ENCODE data around the gene TRIM29.
"Not testable (repeated sequence)": the region's sequence is repeated elsewhere in the genome, so short reads cannot be mapped to it uniquely, and the experiment has no call there.

The TRIM29 gene

DNA sequence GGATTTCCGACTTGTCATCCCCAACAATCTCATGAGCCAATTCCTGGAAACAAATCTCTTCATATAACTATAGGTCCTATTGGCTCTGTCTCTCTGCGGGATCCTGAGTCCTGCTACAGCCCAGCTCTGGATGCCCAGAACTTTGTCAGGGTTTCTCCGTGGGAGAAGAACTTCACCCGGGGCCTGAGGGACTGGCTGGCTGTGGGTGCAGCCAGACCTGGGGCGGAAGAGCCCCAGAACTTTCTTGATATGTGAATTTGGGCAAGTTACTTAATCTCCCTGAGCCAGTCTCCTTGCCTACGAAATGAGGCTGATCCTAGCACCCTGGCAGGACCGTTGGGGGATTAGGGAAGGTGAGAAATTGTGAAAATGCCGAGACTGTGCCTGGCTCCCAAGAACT, 6.6 kb upstream of the TRIM29 start:
- Histone ChIP-seq H3K27ac (ENCODE audit: low read length, poor library complexity, severe bottlenecking) (no peak overlapping the region), H3K79me1 (replicated peaks; ENCODE audit: low read length, poor library complexity, severe bottlenecking) (no peaks in the 10 kb centered on the region), H2BK12ac (ENCODE audit: low read length in 2 of 2) (no peak overlapping the region), H3K23ac (ENCODE audit: low read length in 2 of 2) (no peak overlapping the region), H4K8ac (ENCODE audit: low read length) (no peak overlapping the region), H3K4me1 (ENCODE audit: control insufficient read depth, insufficient read depth, low read depth, low read length) (no peaks in the 10 kb centered on the region), H3K27me3 (ENCODE audit: control insufficient read depth in 1 of 2, insufficient read depth in 1 of 2, low read length in 2 of 2) (peaks cover 45 to 83% of the 10 kb centered on the region in 2 experiments), H3K14ac (ENCODE audit: low read length in 2 of 2) (no peak overlapping the region), H3K36me3 (ENCODE audit: control insufficient read depth in 1 of 2, insufficient read depth in 2 of 2, low read depth in 1 of 2, low read length in 2 of 2) (no peaks in the 10 kb centered on the region), H2BK15ac (ENCODE audit: low read depth, poor library complexity, severe bottlenecking) (no peak overlapping the region), H3K9me3 (ENCODE audit: control insufficient read depth, low read length) (no peaks in the 10 kb centered on the region), H3K9ac (ENCODE audit: low read length) (no peak overlapping the region), H2AK5ac (ENCODE audit: low read length, severe bottlenecking) (no peak overlapping the region), H3K4me3 (ENCODE audit: insufficient read depth in 1 of 2, low read depth in 1 of 2, low read length in 2 of 2) (no peak overlapping the region), H4K91ac (ENCODE audit: low read length) (no peak overlapping the region), H2AFZ (ENCODE audit: low read depth, low read length) (no peak overlapping the region), H2BK120ac (ENCODE audit: low read depth, low read length) (no peak overlapping the region), H3K4me2 (ENCODE audit: low read length, poor library complexity, severe bottlenecking) (no peak overlapping the region), H3K18ac (ENCODE audit: low read depth in 1 of 2, low read length in 2 of 2) (no peak overlapping the region), H2BK5ac (ENCODE audit: low read depth, low read length, poor library complexity, severe bottlenecking) (no peak overlapping the region), H3K4ac (ENCODE audit: low read depth in 1 of 2, low read length in 2 of 2) (no peak overlapping the region)
- no peak for DNase-seq
- 72% methylated on average over 8 of the region's 8 CpGs for WGBS

DNA sequence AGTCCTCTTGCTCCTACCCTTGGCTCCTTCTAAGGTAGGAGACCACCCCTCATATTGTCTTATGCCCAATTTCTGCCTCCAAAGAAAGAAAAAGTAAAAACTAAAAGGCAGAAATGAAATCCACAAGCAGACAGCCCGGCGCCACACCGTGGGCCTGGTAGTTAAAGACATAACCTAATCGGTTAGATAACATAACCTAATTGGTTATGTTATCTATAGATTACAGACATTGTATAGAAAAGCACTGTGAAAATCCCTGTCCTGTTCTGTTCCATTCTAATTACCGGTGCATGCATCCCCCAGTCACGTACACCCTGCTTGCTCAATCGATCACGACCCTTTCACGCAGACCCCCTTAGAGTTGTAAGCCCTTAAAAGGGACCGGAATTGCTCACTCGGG, 5.6 kb upstream of the TRIM29 start:
- not testable (repeated sequence) for H3K23ac ChIP-seq (ENCODE audit: low read length in 2 of 2); H2BK5ac ChIP-seq (ENCODE audit: low read depth, low read length, poor library complexity, severe bottlenecking); DNase-seq

DNA sequence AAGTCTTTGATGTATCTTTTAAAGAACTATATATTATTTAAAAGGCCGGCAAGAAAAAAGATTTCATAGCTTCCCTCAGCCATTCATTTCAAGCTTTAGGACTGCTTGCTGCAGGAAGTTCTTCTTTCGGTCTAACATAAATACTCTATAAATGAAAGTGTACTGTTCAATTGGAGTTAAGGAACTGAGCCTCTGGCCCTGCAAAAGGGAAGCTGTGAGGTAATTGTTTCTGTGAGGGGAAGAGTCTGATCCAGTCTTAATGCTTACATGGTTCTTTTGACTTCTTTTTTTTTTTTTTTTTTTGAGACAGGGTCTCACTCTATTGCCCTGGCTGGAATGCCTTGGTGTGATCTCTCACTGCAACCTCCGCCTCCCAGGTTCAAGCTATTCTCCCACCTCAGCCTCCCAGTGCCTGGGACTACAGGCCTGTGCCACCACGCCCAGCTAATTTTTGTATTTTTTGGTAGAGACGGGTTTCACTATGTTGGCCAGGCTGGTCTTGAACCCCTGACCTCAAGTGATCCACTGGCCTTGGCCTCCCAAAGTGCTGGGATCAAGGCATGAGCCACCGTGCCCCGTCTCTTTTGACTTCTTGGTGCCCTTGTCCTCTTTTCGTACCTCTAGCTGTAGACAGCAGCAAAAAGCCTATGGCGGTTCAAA, 4.7 kb upstream of the TRIM29 start:
- Histone ChIP-seq H3K9ac (ENCODE audit: low read length) (no peak overlapping the region), H3K4me1 (ENCODE audit: control insufficient read depth, insufficient read depth, low read depth, low read length) (no peaks in the 10 kb centered on the region), H4K8ac (ENCODE audit: low read length) (no peak overlapping the region), H3K27me3 (ENCODE audit: control insufficient read depth in 1 of 2, insufficient read depth in 1 of 2, low read length in 2 of 2) (peaks cover 39 to 77% of the 10 kb centered on the region in 2 experiments), H2BK5ac (ENCODE audit: low read depth, low read length, poor library complexity, severe bottlenecking) (no peak overlapping the region), H3K27ac (ENCODE audit: low read length, poor library complexity, severe bottlenecking) (no peak overlapping the region), H2BK120ac (ENCODE audit: low read depth, low read length) (no peak overlapping the region), H3K14ac (ENCODE audit: low read length in 2 of 2) (no peak overlapping the region), H3K23ac (ENCODE audit: low read length in 2 of 2) (no peak overlapping the region), H2AFZ (ENCODE audit: low read depth, low read length) (no peak overlapping the region), H3K9me3 (ENCODE audit: control insufficient read depth, low read length) (no peaks in the 10 kb centered on the region), H3K18ac (ENCODE audit: low read depth in 1 of 2, low read length in 2 of 2) (no peak overlapping the region), H4K91ac (ENCODE audit: low read length) (no peak overlapping the region), H2BK12ac (ENCODE audit: low read length in 2 of 2) (no peak overlapping the region), H2BK15ac (ENCODE audit: low read depth, poor library complexity, severe bottlenecking) (no peak overlapping the region), H3K36me3 (ENCODE audit: control insufficient read depth in 1 of 2, insufficient read depth in 2 of 2, low read depth in 1 of 2, low read length in 2 of 2) (no peaks in the 10 kb centered on the region), H3K79me1 (replicated peaks; ENCODE audit: low read length, poor library complexity, severe bottlenecking) (no peaks in the 10 kb centered on the region), H3K4me2 (ENCODE audit: low read length, poor library complexity, severe bottlenecking) (no peak overlapping the region), H3K4me3 (ENCODE audit: insufficient read depth in 1 of 2, low read depth in 1 of 2, low read length in 2 of 2) (no peak overlapping the region), H3K4ac (ENCODE audit: low read depth in 1 of 2, low read length in 2 of 2) (no peak overlapping the region), H2AK5ac (ENCODE audit: low read length, severe bottlenecking) (no peak overlapping the region)
- no peak for DNase-seq
- 72% methylated on average over 4 of the region's 9 CpGs for WGBS

More for the DNA sequence above, 5.6 kb upstream of the TRIM29 start:
- not testable (repeated sequence) for H3K27ac ChIP-seq (ENCODE audit: low read length, poor library complexity, severe bottlenecking); H4K8ac ChIP-seq (ENCODE audit: low read length); H2AK5ac ChIP-seq (ENCODE audit: low read length, severe bottlenecking); H3K4me1 ChIP-seq (ENCODE audit: control insufficient read depth, insufficient read depth, low read depth, low read length); H3K4ac ChIP-seq (ENCODE audit: low read depth in 1 of 2, low read length in 2 of 2); H2BK15ac ChIP-seq (ENCODE audit: low read depth, poor library complexity, severe bottlenecking); H2BK12ac ChIP-seq (ENCODE audit: low read length in 2 of 2); H4K91ac ChIP-seq (ENCODE audit: low read length); H3K9ac ChIP-seq (ENCODE audit: low read length); H2AFZ ChIP-seq (ENCODE audit: low read depth, low read length); H3K36me3 ChIP-seq (ENCODE audit: control insufficient read depth in 1 of 2, insufficient read depth in 2 of 2, low read depth in 1 of 2, low read length in 2 of 2); H3K9me3 ChIP-seq (ENCODE audit: control insufficient read depth, low read length); H2BK120ac ChIP-seq (ENCODE audit: low read depth, low read length); H3K79me1 ChIP-seq (replicated peaks; ENCODE audit: low read length, poor library complexity, severe bottlenecking); H3K4me2 ChIP-seq (ENCODE audit: low read length, poor library complexity, severe bottlenecking); H3K14ac ChIP-seq (ENCODE audit: low read length in 2 of 2); H3K4me3 ChIP-seq (ENCODE audit: insufficient read depth in 1 of 2, low read depth in 1 of 2, low read length in 2 of 2); H3K18ac ChIP-seq (ENCODE audit: low read depth in 1 of 2, low read length in 2 of 2)
- 78% methylated on average over 7 of the region's 11 CpGs for WGBS
- peaks cover 45 to 81% of the 10 kb centered on the region in 2 experiments for H3K27me3 ChIP-seq (ENCODE audit: control insufficient read depth in 1 of 2, insufficient read depth in 1 of 2, low read length in 2 of 2)

- no peaks in the 10 kb centered on the region for H3K4me1 ChIP-seq (ENCODE audit: control insufficient read depth, insufficient read depth, low read depth, low read length)
- no peak overlapping the region for H2BK15ac ChIP-seq (ENCODE audit: low read depth, poor library complexity, severe bottlenecking)
- H3K18ac ChIP-seq (ENCODE audit: low read depth in 1 of 2, low read length in 2 of 2) = no peak overlapping the region
- H2AK5ac ChIP-seq (ENCODE audit: low read length, severe bottlenecking) = no peak overlapping the region
- H3K23ac ChIP-seq (ENCODE audit: low read length in 2 of 2) = no peak overlapping the region
- H3K4me2 ChIP-seq (ENCODE audit: low read length, poor library complexity, severe bottlenecking) = no peak overlapping the region
- no peak overlapping the region for H2AFZ ChIP-seq (ENCODE audit: low read depth, low read length)
- no peaks in the 10 kb centered on the region for H3K36me3 ChIP-seq (ENCODE audit: control insufficient read depth in 1 of 2, insufficient read depth in 2 of 2, low read depth in 1 of 2, low read length in 2 of 2)
- H3K27me3 ChIP-seq (ENCODE audit: control insufficient read depth in 1 of 2, insufficient read depth in 1 of 2, low read length in 2 of 2) = peaks cover 36 to 74% of the 10 kb centered on the region in 2 experiments
- H3K9me3 ChIP-seq (ENCODE audit: control insufficient read depth, low read length) = no peaks in the 10 kb centered on the region
- no peak overlapping the region for H2BK12ac ChIP-seq (ENCODE audit: low read length in 2 of 2)
- no peak for DNase-seq
- H3K4ac ChIP-seq (ENCODE audit: low read depth in 1 of 2, low read length in 2 of 2) = no peak overlapping the region
- H2BK120ac ChIP-seq (ENCODE audit: low read depth, low read length) = no peak overlapping the region
- no peak overlapping the region for H4K8ac ChIP-seq (ENCODE audit: low read length)
- no peak overlapping the region for H3K14ac ChIP-seq (ENCODE audit: low read length in 2 of 2)
- WGBS = 57% methylated on average over 3 of the region's 5 CpGs
- no peak overlapping the region for H3K9ac ChIP-seq (ENCODE audit: low read length)
- no peak overlapping the region for H4K91ac ChIP-seq (ENCODE audit: low read length)
- H3K79me1 ChIP-seq (replicated peaks; ENCODE audit: low read length, poor library complexity, severe bottlenecking) = no peaks in the 10 kb centered on the region
- H2BK5ac ChIP-seq (ENCODE audit: low read depth, low read length, poor library complexity, severe bottlenecking) = no peak overlapping the region
- H3K27ac ChIP-seq (ENCODE audit: low read length, poor library complexity, severe bottlenecking) = no peak overlapping the region
- no peak overlapping the region for H3K4me3 ChIP-seq (ENCODE audit: insufficient read depth in 1 of 2, low read depth in 1 of 2, low read length in 2 of 2)
Observed at GRCh38 chr11:120141768-120142423, 4.0 kb upstream of the TRIM29 start.
